ENCODE results near the gene KIAA1614. TPM values are rescaled to one million over a fixed set of nuclear protein-coding genes. Genes with fewer than 3 reads are reported as not detected.
A peak's percentile ranks its signal among the peaks of the same experiment; 100 is the strongest.

KIAA1614 gene
- total RNA-seq, 1 donor from 2014 or later = 3.1 TPM

DNA sequence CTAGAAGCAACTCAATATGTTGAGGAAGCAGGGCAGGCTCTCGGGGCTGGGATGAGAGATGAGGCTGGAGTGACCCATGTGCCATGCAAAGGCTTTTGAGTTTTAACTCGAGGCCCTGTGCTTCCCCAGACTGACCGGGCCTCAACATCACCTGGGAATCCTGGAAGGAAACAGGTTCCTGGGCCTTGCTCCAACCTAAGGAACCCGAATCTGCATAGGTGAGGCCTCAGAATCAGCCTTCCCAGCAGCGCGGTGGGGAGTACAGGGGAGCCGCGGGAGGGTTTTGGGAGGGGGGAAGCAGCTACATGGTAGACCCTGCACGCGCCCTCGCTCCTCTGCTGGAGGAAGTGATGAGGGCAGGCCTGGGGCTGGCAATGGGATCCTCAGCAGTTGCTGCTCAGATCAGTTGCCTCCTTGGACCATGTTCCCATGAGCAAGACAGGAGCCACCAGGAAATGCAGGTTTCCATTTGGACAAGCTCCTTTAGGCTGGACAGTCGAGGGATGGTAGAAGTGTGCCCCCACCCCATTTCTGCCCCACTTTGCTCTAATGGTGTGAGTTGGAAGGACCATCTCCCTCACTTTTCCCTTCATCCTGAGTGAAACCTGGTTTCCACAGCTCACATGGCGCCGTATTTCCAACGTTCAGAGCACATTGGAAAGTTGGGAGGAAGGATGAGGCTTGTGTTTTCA lies 4.5 kb upstream of the KIAA1614 start:
- DNase-seq (ENCODE audit: low spot score) = peak; percentile 67

DNA sequence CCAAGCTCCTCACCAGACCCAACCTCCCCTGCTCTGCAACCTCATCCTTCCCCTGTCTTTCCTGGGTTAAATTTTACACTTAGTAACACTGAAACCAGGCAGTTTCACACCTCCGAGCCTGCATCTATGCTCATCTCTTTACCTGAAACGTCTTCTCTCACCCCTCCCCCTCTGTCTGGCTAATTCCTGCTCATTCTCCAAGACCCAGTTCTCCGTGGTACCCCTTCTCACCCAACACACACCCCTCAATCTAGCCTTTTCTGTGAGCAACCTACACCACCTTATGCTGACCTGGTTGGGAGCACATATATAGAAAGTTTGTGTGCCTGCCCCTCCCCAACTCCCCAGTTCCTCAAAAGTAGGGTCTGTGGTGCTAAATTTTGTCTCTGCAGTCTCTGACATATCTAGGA lies 3.7 kb upstream of the KIAA1614 start:
- peak; percentile 24 for DNase-seq (ENCODE audit: low spot score)

DNA sequence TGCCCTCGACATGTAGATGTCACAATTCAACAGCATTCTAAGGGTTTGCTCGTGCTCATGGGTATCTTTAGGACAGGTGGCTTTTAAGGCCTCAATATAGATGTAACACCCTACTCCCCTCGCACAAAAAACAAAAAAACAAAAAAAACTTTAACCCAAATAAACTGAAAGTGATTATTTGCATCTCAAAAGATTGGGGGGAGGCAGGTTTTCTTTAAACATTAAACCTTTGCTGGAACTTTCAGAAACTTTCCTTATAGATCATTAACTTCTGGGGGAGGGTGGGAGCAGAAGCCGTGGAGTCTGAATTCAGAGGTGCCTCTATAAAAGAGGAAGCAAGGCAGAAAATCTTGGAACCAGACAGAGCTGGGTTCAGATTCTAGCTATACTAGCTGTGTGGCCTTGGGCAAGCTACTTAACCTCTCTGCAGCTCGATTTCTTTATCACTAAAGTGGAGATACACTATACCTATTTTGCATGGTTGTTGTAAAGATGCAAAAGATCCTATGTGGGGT lies 3.2 kb upstream of the KIAA1614 start:
- DNase-seq (ENCODE audit: low spot score) = no peak

DNA sequence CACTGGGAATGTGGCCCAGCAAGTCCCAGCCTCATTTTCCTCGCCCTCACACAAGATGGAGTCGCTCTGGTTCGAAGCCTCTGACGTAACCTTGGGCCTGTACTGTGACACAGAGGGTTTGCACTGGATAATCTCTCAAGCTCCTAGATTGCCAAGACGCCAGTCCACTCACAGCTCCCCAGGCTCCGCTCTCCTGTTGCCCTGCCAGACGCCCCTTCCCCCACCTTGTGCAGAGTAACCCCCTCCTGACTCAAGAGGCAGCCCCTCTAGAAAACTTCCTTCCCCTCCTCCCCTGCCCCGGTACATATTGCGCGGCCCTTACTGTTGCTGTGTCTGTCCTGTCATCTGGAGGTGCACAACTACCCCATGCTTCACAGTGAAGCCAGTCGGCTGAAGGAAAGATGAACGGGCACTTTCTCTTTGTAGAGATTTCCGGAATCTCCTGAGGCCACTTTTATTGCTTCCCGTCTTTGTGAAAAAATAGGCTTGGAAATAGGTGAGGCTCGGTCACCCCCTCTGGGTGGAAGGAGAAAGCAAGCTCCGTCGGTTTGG lies 981 bp upstream of the KIAA1614 start:
- peak; percentile 79 for DNase-seq (ENCODE audit: low spot score)

DNA sequence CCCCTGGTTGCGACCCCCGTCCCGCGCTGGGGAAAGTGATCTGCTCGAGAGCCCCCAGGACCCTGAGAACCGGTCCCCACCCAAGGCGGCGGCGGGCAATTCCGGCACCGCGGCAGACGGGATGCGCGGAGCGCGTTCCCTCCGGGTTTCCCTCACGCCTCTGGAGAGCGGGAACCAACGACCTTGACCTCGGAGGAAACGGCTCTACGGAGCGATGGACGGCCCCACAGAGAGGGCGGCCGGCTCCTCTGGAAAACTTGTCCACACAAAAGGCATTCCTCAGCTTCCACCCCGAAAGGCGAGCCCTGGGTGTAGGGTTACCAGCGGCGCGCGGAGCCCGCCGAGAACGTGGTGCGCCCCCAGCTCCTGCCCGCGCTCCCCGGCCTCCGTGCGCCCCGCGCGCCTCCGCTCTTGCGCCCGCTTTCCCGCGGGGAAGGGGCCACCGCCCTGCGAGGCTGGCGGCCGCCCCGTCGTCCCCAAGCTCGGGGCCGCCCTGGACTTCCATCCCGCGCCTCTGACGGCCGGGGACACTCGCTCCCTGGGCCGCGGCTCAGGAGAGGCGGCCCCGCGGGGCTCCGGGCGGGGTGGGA lies 391 bp upstream of the KIAA1614 start:
- peak; percentile 88 for DNase-seq (ENCODE audit: low spot score)

DNA sequence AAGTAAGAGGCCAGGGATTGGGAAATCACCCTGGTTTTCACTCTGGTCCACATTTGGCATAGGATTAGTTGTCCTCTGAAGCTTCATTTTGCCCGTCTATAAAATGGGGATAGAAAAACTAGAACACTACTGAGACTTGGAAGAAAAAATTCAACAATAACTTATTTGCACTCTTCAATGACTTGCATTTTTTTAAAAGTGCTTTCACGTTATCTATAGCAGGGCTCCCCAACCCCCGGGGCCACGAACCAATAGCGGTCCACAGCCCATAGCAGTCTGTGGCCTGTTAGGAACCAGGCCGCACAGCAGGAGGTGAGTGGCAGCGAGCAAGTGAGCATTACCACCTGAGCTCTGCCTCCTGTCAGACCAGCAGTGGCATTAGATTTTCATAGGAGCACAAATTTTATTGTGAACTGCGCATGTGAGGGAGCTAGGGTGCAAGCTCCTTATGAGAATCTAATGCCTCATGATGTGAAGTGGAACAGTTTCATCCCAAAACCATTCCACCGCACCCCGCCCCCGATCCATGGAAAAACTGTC lies 2.8 kb downstream of the KIAA1614 start:
- DNase-seq (ENCODE audit: low spot score) = no peak

DNA sequence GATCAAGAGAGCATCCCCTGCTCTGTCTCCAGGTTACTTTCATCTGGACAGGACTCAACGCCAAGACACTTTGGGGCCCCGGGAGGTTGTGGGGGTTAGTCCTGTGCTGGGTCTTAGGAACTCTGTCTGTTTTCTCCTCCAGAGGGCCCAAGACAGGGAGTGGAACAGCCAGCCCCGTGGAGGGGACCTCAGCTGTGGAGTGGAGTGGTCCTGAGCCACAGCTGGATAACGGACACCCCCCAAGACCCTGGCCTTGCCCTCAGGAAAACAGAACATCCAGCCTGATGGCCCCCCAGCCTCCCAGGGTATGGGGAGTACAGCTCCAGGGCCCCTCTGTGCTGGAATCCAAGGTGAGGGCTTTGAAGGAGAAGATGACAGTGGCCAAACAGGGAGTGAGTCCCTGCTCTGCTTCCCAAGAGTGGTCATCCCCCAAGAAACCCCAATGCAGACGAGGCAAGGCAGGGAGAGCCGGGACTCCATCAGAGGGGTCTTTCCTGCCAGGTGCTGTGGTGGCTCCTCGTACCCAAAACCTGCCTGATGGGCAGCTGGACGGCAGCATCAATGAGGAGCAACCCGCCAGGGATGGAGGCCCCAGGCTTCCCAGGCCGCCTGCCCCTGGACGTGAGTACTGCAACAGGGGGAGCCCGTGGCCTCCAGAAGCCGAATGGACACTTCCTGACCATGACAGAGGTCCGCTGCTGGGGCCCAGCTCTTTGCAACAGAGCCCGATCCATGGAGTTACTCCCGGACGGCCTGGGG lies 3.5 kb downstream of the KIAA1614 start:
- DNase-seq (ENCODE audit: low spot score) = no peak

DNA sequence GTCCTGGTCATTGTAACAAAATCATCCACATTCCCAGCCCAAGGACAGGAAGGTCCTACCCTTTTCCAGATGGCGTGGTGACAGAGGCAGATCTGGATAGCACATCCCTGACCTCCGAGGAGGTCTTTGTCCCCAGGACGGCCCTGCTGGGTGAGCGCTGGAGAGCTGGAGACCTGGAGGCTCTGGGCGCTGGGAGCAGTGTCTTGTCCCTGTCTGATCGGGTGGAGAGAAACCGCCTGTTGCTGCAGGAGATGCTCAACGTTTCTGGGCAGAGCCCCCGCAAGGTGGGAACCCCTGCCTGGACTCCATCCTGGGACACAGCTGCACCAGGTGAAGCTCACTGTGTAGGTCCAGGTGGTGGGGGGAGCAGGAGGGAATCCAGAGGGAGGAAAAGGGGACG lies 4.1 kb downstream of the KIAA1614 start:
- DNase-seq (ENCODE audit: low spot score) = peak; percentile 87

DNA sequence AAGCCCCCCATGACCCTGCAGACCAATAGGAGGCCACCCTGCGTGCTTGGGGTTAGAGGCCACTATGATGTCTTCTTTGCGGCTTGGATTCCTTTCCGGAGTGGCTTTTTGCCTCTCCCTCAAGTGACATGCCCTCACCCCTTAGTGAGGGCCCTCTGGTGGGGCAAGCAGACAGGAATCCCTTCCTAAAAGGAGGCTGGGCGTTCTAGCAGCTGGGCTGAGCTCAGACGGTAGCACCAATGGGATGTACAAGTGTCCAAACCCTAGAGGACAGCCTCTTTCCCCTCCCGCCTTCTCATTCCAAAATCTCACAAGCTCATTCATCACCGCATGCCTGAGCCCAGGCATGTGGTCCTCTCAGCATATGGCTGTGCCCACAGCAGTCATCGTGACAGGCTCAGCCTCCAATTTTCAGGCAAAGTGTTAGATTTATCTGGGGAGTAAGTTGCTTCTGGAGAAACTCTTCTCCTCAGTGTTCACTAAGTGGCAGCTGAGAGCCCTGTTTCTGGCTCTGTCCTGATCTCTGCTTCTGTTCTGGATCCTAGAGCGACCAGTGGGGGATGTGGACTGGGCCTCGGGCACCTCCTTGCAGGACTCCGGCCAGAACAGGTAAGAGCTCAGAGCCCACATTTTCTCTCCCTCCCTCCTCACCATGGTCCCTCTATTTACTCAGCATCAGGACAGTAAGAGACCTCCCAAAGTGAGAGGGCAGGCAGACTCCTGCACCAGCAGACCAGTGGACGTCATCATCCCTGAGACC lies 4.8 kb downstream of the KIAA1614 start:
- DNase-seq (ENCODE audit: low spot score) = no peak

DNA sequence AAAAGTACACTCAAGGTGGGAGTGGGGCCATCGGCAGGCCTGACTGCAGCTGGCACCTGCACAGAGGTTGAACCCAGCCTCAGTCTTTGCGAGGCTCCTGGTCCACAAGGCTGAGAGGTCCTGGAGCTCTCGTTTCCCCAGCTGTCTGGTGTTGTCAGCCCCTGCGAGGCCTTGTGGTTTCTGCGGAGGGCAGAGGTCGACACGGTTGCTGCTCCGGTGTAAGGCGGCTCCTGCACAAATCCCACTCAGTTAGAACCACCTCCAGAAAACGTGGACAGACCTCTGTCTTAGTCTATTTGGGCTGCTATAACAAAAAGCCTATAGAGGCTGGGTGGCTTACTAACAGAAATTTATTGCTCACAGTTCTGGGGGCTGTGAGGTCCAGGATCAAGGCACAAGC lies 5.8 kb downstream of the KIAA1614 start:
- DNase-seq (ENCODE audit: low spot score) = no peak

DNA sequence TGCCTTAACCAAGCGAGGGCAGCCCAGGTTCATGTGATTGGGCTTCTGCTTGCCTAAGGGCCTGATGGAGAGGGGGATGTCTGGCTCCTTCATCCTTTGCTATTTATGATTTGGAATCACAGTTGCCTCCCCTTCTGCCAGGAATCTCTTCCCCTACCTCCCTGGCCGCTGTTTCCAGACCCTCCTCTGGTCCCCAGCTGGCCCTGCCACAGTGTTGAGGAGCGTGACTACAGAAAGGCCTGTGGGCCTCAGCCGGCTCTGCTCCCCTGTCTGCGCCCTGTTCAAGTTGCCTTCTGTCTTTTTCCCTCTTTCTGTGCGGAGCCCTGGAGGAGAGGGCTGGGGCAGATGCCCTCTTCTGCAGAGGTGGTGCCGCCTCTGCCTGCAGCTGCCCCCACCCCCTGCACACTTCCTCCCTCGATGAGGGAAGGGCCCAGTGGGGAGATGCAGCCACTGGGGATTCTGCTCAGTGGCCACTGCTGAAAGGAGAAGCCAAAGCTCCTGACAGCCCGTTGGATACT lies 6.5 kb downstream of the KIAA1614 start:
- no peak for DNase-seq (ENCODE audit: low spot score)

DNA sequence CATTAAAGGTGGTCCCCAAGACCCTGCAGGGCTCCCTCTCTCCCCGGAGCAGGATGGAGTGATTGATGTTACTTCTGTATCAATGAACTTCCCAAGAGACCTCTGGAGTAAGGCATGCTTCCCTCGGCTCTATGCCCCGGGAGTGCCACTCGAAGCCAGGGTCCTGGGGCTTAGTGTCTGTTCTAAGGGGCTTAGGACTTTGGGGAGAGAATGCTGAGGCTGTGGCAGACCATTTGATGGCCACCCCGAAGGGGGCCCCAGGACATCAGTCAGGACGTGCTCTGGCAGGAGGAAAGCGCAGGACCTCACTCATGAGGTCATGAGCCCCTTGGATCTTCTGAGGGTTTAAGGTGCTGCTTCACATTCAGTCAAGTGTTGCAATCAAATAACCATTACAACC lies 7.5 kb downstream of the KIAA1614 start:
- peak; percentile 87 for DNase-seq (ENCODE audit: low spot score)

DNA sequence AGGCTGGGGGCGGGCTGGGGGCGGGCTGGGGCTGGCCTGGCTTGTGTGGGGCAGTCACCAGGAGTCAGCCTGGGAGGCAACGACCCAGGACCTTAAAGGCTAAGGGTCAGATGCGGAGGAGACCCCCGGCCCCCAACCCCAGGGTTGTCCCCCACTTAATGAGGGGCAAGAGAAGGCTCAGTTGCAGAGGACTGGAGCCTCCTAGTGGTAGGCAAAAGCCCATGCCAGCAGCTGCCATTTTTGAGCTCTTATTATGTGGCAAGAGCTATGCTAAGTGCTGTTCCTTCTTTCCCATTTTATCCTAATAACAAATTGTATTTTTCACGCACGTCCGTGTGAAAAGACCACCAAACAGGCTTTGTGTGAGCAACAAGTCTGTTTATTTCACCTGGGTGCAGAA lies 8.0 kb downstream of the KIAA1614 start:
- no peak for DNase-seq (ENCODE audit: low spot score)

DNA sequence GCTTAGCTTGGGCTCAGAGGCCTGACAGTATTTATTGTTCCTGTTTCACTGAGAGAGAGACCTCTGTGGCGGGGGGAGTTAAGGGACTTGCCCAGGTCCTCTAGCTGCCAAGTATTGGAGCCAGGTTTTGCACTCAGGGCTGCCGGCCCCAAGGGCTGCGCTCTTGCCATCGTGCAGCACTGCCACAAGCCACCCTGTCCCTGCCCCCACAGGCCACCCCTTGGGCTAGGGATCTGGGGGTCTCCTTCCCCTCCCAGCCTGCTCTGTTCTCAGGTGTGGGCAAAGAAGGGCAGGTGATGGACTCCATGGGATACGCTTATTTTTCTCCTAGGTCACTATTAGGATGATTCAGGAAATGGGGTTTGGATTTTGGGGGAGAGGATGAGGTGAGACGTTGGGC lies 8.7 kb downstream of the KIAA1614 start:
- no peak for DNase-seq (ENCODE audit: low spot score)

DNA sequence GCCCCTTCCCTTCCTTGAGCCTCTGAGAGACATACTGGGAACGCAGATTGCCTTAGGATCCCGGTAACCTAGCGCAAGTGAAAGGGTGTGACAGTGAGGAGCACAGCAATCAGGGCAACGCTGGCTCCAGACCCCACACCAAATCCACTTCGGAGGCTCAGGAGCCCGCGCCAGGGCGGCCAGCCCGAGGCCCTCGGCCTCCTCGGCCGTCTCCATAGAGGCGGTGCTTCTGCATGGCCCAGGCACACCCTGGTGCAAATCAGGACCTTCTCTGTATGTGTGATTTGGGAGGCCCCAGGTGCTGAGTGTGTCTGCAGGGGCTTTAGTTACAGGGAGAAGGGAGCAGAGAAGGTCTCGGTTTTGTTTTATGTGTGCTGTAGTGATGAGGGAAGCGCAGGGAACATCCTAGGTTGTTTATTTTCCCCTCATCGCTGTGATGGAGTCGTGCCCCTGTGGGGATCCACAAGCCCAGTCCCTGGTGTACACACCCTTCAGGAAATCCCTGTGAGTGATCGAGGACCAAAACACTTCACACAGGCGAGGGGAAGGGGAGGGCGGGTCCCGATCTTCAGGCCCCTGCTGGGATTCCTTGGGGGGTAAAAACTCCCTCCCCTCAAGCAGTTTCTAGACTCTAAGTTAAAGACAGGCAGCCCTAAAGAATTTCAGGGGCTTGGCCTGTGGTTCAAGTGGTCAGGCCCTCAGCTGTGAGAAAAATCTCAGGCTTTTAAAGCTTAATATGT lies 9.4 kb downstream of the KIAA1614 start:
- DNase-seq (ENCODE audit: low spot score) = no peak

DNA sequence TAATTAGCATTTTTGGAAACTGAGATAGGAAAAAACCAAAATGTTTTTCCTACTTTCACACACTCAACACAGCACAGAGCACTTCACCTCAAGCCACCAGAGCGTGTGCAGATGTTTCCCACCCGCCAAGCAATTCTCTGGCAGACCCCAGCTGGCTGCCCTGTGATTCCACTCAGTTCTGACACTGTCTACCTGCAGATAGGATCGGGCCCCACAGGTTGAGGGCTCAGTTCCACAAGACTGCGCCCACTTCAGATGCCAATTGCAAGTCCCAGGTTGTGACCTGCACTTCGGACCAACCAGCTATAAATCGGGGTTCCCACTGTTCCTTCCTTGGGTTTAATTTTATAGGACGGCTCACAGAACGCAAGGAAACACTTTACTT lies 9.9 kb downstream of the KIAA1614 start:
- DNase-seq (ENCODE audit: low spot score) = no peak

DNA sequence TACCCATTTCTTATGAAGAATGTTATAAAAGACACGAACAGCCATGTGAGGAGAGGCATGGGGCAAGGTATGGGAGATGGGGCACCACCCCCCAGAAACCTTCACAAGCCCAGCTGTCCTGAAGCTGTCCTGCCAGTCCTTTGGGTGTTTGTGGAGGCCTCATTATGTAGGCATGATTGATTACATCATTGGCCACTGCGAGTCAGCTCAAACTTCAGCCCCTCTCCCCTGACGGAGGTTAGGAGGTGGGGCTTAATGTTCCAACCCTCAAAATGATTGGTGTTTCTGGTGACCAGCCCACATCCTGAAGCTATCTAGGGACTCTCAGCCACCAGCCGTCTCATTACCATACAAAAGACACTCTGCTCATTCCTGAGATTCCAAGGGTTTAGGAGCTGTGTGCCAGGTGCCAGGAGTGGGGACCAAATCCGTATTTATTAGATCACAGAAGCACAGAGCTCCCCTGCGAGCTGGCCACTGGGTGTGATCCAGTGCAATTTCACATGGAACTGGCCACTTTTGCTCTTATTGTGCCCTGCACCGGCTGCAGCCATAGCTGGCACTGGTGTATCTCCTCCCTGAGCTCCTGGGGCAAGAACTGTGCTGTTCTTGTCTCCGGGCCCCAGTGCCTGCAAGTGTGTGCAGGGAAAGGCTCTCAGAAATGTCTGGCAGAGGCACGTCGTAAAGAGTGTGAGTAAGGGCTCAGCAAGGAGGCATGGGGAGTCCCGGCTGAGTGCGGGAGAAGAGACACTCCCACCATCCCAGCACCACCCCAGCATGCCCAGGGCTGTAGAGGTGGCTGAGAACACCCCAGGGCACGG lies 10.5 kb downstream of the KIAA1614 start:
- DNase-seq (ENCODE audit: low spot score) = no peak

DNA sequence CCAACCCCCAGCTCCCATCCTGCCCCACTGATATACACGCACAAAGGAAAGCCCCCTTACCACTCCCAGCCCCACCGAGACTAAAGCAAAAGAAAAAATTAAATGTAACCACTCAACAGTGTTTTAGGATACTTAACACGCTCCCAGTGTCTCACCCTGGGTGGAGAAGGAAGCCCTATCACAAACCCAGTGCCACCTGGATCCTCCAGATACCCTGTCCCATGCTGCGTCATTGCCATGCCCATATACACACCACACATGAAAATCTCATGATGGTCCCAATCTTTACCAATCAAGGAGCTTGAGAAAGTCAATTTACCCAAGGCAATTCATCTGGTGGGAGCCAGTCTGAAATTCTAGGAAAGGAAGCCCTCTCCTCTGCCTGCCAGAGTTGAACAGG lies 11.2 kb downstream of the KIAA1614 start:
- no peak for DNase-seq (ENCODE audit: low spot score)

DNA sequence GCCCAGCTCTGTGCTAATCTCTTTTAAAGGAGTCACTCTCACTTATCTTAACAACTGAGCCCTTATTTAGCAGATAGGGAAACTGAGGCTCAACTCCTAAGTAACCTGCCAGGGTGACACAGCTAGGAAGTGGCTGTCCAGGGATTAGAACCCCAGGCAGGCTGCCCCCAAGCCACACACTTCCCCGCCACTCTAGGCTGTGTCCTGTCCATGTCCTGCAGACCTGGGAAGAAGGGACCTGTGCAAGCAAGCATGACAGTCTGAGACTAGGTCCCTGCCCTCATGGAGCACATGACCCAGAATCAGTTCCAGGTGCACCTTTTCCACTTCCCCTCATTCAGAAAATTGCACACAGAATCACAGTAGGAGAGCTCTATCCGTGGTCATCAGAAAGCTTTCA lies 12.2 kb downstream of the KIAA1614 start:
- no peak for DNase-seq (ENCODE audit: low spot score)
